Astrocyte (in vitro differentiated cells and primary cell): ENCODE measurements around the gene NCK2. TPM values are rescaled to one million over a fixed set of nuclear protein-coding genes. Genes with fewer than 3 reads are reported as not detected.
A peak's percentile ranks its signal among the peaks of the same experiment; 100 is the strongest.

Source experiments
- DNase-seq: peaks from one replicate; pipeline ENCODE4 v3.0.0-alpha.2; 2010; ENCODE audit warnings: low read depth
- FAIRE-seq: peaks from 2 replicates; lab custom pipeline; 2011; peaks lifted over from hg19 to GRCh38; lab: Jason Lieb, UNC
- H2AFZ ChIP-seq: 2 replicates; pipeline ENCODE4 v1.6.0; 2012; ENCODE audit warnings: low read depth, low read length, inconsistent platforms
- H3K27ac ChIP-seq: 2 replicates; pipeline ENCODE4 v1.5.1; 2011; ENCODE audit warnings: low read depth, low read length, inconsistent platforms
- H3K27me3 ChIP-seq: 2 replicates; pipeline ENCODE4 v1.6.0; 2011; ENCODE audit warnings: low read length, inconsistent platforms; ENCODE audit not compliant: insufficient read depth
- H3K36me3 ChIP-seq: 2 replicates; pipeline ENCODE4 v1.5.1; 2011; ENCODE audit warnings: low read length, inconsistent platforms; ENCODE audit not compliant: insufficient read depth
- H3K4me1 ChIP-seq: 2 replicates; pipeline ENCODE4 v1.5.1; 2011; ENCODE audit warnings: low read length, inconsistent platforms; ENCODE audit not compliant: insufficient read depth
- H3K4me2 ChIP-seq: 2 replicates; pipeline ENCODE4 v1.6.0; 2012; ENCODE audit warnings: low read length, inconsistent platforms
- H3K4me3 ChIP-seq: 2 replicates; pipeline ENCODE4 v1.5.1; 2011; ENCODE audit warnings: low read depth, mild to moderate bottlenecking, low read length, inconsistent platforms; ENCODE audit not compliant: insufficient read depth
- H3K79me2 ChIP-seq: 2 replicates; pipeline ENCODE4 v1.6.0; 2012; ENCODE audit warnings: mild to moderate bottlenecking, low read length, inconsistent platforms; ENCODE audit not compliant: insufficient read depth
- H3K9ac ChIP-seq: 2 replicates; pipeline ENCODE4 v1.6.0; 2012; ENCODE audit warnings: mild to moderate bottlenecking, low read length, inconsistent platforms
- H3K9me3 ChIP-seq: 2 replicates; pipeline ENCODE4 v1.5.1; 2012; ENCODE audit warnings: low read depth, mild to moderate bottlenecking, low read length, inconsistent platforms; ENCODE audit not compliant: insufficient read depth
- H4K20me1 ChIP-seq: 2 replicates; pipeline ENCODE4 v1.6.0; 2012; ENCODE audit warnings: low read length, inconsistent platforms; ENCODE audit not compliant: insufficient read depth
- H3K27ac Mint-ChIP-seq: one replicate; pipeline ENCODE4 v1.8.0; 2021; ENCODE audit warnings: mild to moderate bottlenecking, mixed read lengths; ENCODE audit not compliant: unreplicated experiment
- H3K27me3 Mint-ChIP-seq: one replicate; pipeline ENCODE4 v1.8.0; 2021; ENCODE audit warnings: low read depth, mixed read lengths; ENCODE audit not compliant: unreplicated experiment
- H3K36me3 Mint-ChIP-seq: one replicate; pipeline ENCODE4 v1.8.0; 2021; ENCODE audit warnings: low read depth, mixed read lengths; ENCODE audit not compliant: unreplicated experiment
- H3K4me1 Mint-ChIP-seq: one replicate; pipeline ENCODE4 v1.8.0; 2021; ENCODE audit warnings: low read depth, mixed read lengths; ENCODE audit not compliant: unreplicated experiment
- H3K4me3 Mint-ChIP-seq: one replicate; pipeline ENCODE4 v1.8.0; 2021; ENCODE audit warnings: mild to moderate bottlenecking, moderate library complexity, mixed read lengths; ENCODE audit not compliant: unreplicated experiment
- H3K9me3 Mint-ChIP-seq: one replicate; pipeline ENCODE4 v1.8.0; 2021; ENCODE audit warnings: mild to moderate bottlenecking, mixed read lengths; ENCODE audit not compliant: unreplicated experiment
- CTCF ChIP-seq: IDR thresholded peaks from 2 replicates; pipeline ENCODE4 v1.5.1; 2011; ENCODE audit warnings: low read depth, mild to moderate bottlenecking, inconsistent platforms, low read length, moderate library complexity; ENCODE audit not compliant: insufficient read depth
- EZH2 ChIP-seq: IDR thresholded peaks from 2 replicates; pipeline ENCODE4 v1.6.1; 2012; ENCODE audit warnings: mild to moderate bottlenecking, low read length, inconsistent platforms; ENCODE audit not compliant: insufficient read depth
- total RNA-seq: library from RNA; stranded (reverse); gene quantifications from 2 replicates; pipeline ENCODE4 v1.2.1, GENCODE V29; 2021

The NCK2 gene
- total RNA-seq, 1 donor from 2014 or later = 61.6 TPM

- H3K9me3 Mint-ChIP-seq = peaks cover 2% of the 10 kb centered on the region
- H3K36me3 Mint-ChIP-seq = peaks cover 11% of the 10 kb centered on the region
- Histone ChIP-seq H3K4me3 (no peak overlapping the region), H4K20me1 (peaks cover 58% of the 10 kb centered on the region), H3K4me2 (no peak overlapping the region), H3K36me3 (no peaks in the 10 kb centered on the region), H3K27me3 (no peaks in the 10 kb centered on the region), H3K27ac (no peak overlapping the region), H2AFZ (no peak overlapping the region), H3K79me2 (peaks cover 45% of the 10 kb centered on the region), H3K9me3 (no peaks in the 10 kb centered on the region), H3K9ac (no peak overlapping the region), H3K4me1 (peaks cover 13% of the 10 kb centered on the region)
- FAIRE-seq = no peak
- H3K27ac Mint-ChIP-seq = peak overlapping the region; percentile 51
- H3K27me3 Mint-ChIP-seq = no peaks in the 10 kb centered on the region
- no peak for DNase-seq
- no peak overlapping the region for H3K4me3 Mint-ChIP-seq
- H3K4me1 Mint-ChIP-seq = peaks cover 30% of the 10 kb centered on the region
- TF ChIP-seq EZH2 (no peak), CTCF (no peak)
Observed at GRCh38 chr2:105872830-105873229, 128.1 kb downstream of the NCK2 start.

- TF ChIP-seq EZH2 (no peak), CTCF (no peak)
- Histone ChIP-seq H3K79me2 (peaks cover 41% of the 10 kb centered on the region), H3K4me1 (peaks cover 11% of the 10 kb centered on the region), H3K4me3 (no peak overlapping the region), H3K27me3 (no peaks in the 10 kb centered on the region), H2AFZ (no peak overlapping the region), H3K9me3 (no peaks in the 10 kb centered on the region), H3K9ac (no peak overlapping the region), H3K36me3 (no peaks in the 10 kb centered on the region), H4K20me1 (peaks cover 55% of the 10 kb centered on the region), H3K27ac (peak overlapping the region; percentile 36), H3K4me2 (peak overlapping the region; percentile 59)
- Mint-ChIP-seq H3K4me3 (no peak overlapping the region), H3K27ac (peak overlapping the region; percentile 51), H3K27me3 (no peaks in the 10 kb centered on the region), H3K36me3 (peaks cover 15% of the 10 kb centered on the region), H3K9me3 (peaks cover 2% of the 10 kb centered on the region), H3K4me1 (peaks cover 25% of the 10 kb centered on the region)
- DNase-seq (no peak), FAIRE-seq (no peak)
Observed at GRCh38 chr2:105873281-105873680, 128.6 kb downstream of the NCK2 start.

GRCh38 chr2:105873721-105874120 is 129.0 kb downstream of the NCK2 start:
- no peak overlapping the region for H3K9ac ChIP-seq
- Mint-ChIP-seq H3K9me3 (peaks cover 2% of the 10 kb centered on the region), H3K27ac (no peak overlapping the region), H3K27me3 (no peaks in the 10 kb centered on the region), H3K4me3 (no peak overlapping the region), H3K4me1 (peaks cover 24% of the 10 kb centered on the region), H3K36me3 (peaks cover 18% of the 10 kb centered on the region)
- no peaks in the 10 kb centered on the region for H3K9me3 ChIP-seq
- H4K20me1 ChIP-seq = peaks cover 51% of the 10 kb centered on the region
- peaks cover under 1% of the 10 kb centered on the region for H3K36me3 ChIP-seq
- peak overlapping the region; percentile 59 for H3K4me2 ChIP-seq
- peaks cover 11% of the 10 kb centered on the region for H3K4me1 ChIP-seq
- no peak overlapping the region for H3K4me3 ChIP-seq
- no peaks in the 10 kb centered on the region for H3K27me3 ChIP-seq
- H2AFZ ChIP-seq = no peak overlapping the region
- H3K79me2 ChIP-seq = peaks cover 40% of the 10 kb centered on the region
- FAIRE-seq = no peak
- H3K27ac ChIP-seq = peak overlapping the region; percentile 36
- TF ChIP-seq EZH2 (no peak), CTCF (no peak)
- DNase-seq = peak; percentile 84
